SK-MEL-5 (cell line): Measurements from ENCODE around the gene GPAM. TPM values are rescaled to one million over a fixed set of nuclear protein-coding genes. Genes with fewer than 3 reads are reported as not detected.
"Not testable (repeated sequence)": the region's sequence is repeated elsewhere in the genome, so short reads cannot be mapped to it uniquely, and the experiment has no call there.

Experiments
- DNase-seq: peaks from one replicate; pipeline ENCODE4 v3.0.0-alpha.2; 2016; ENCODE audit warnings: low read depth, low spot score
- in situ Hi-C: cut with HindIII; loops from 2 replicates; pipeline ENCODE4 v1.10.0; 2016; ENCODE audit warnings: low sequenced_read_pairs, high pct_unique_total_duplicates, low pct_unique_long_range_greater_than_20kb
- polyA plus RNA-seq, 2 experiments: library from polyadenylated mRNA; depleted of rRNA; stranded (reverse); fragments of >200 nt; gene quantifications; 2 replicates each; pipeline ENCODE4 v1.2.3, GENCODE V29; 2015
- total RNA-seq: library from RNA; depleted of rRNA; stranded (reverse); fragments of >200 nt; shearing (Covaris generic); gene quantifications from 2 replicates; pipeline ENCODE4 v1.2.3, GENCODE V29; 2014; rRNA removed

GPAM gene, protein sequence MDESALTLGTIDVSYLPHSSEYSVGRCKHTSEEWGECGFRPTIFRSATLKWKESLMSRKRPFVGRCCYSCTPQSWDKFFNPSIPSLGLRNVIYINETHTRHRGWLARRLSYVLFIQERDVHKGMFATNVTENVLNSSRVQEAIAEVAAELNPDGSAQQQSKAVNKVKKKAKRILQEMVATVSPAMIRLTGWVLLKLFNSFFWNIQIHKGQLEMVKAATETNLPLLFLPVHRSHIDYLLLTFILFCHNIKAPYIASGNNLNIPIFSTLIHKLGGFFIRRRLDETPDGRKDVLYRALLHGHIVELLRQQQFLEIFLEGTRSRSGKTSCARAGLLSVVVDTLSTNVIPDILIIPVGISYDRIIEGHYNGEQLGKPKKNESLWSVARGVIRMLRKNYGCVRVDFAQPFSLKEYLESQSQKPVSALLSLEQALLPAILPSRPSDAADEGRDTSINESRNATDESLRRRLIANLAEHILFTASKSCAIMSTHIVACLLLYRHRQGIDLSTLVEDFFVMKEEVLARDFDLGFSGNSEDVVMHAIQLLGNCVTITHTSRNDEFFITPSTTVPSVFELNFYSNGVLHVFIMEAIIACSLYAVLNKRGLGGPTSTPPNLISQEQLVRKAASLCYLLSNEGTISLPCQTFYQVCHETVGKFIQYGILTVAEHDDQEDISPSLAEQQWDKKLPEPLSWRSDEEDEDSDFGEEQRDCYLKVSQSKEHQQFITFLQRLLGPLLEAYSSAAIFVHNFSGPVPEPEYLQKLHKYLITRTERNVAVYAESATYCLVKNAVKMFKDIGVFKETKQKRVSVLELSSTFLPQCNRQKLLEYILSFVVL
- 17.6 and 17.8 TPM in 2 replicates for total RNA-seq
- polyA plus RNA-seq (2015; cell fraction: cytosol; rRNA removed), result 8.3 and 10.0 TPM in 2 replicates
- 27.3 and 27.4 TPM in 2 replicates for polyA plus RNA-seq (2015; cell fraction: nucleus; rRNA removed)

DNA sequence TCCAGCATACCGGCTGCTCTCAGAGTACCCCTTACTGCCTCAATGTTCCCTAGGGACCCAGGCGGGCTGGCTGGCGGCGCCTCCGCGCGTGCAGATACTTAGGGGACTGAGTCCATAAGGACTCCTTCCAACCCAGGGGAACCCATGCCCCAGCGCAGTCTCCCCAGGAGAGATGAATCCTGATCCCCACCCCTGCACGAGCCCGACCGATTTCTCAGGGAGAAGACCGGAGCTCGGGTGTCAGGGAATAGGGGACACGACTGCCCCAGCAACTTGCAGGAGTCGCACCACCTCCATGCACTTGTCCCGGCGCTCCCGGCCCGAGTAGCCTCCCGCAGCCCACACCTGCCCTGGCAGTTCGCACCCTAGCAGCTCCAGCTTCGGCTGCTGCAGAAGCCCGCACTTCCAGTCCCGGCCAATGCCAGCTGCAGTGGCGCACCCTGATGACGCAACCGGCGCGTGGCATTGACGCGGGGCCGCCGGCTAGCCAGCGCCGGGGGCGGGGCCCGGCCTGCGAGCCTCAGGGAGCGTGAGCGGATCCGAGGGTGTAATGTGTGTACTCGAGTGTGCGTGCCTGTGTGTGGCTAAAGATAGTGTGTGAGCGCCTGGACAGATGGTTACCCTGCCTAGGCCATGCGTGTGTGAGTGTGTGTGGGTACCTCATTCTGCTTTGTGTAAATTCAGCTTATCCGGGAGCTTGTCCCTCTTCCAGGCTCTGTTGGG is at the start of gene GPAM:
Gene GPAM (minus strand): TSS at position 437 of the 723 bp plus-strand sequence. CDS start 1,981 bp downstream, outside the sequence.
- in situ Hi-C loops, result no loop called here
- peak; percentile 82 for DNase-seq

DNA sequence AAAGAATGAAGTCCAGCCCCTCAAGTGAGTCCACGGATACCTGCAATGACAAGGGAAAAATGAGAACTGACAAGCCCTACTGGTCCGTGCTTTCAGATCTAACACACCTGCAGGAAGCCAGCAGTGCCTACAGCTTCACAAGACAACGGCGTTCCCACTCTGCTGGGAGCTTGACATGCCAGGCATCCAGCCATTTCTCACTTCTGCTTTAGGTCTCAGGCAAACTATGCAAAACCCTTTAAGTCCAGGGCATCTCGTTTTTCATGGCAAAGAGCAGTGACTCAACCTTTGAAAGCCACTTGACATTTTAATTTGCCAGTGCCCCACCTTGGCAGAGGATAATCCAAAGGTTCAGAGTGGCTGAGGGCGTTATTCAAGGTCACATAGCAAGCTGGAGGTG is 49.1 kb upstream of the GPAM start:
- in situ Hi-C loops, result no loop called here
- no peak for DNase-seq

DNA sequence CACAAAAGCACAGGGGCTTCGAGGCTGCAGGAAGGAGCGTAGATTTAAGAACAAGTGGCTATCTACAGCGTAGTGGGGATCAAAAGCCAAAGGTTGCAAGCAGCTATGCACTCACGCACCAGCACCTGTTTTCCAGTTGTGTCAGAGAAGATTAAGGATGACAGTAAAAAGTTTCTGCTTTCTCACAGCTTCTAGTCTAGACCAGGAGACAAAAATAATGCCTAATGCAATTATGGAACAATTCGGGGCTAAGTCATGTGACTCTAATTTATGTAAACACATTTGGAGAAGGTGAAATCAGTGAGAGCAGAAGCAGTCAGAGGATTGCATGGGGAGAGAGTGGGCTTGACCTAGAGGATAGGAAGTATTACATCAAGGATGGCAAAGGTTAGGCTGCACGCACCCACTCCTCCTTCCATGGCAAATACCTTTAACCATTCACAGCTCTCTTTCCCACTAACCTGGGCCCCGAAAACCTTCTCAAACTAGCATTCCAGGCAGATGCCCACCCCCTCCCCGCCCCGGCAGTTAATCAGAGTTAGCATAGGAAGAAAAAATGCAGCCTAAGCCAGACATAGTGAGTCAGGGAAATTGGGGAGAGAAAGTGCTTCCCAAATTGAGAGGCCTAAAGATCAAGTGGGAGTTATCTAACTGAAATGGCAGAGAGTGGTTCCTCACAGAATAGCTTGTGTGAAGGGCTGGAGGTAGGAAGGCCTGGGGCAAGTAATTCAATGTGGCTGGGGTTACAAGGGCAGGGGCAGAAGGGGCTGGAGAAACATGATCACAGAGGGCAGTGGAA is 48.2 kb upstream of the GPAM start:
- in situ Hi-C loops, result no loop called here

DNA sequence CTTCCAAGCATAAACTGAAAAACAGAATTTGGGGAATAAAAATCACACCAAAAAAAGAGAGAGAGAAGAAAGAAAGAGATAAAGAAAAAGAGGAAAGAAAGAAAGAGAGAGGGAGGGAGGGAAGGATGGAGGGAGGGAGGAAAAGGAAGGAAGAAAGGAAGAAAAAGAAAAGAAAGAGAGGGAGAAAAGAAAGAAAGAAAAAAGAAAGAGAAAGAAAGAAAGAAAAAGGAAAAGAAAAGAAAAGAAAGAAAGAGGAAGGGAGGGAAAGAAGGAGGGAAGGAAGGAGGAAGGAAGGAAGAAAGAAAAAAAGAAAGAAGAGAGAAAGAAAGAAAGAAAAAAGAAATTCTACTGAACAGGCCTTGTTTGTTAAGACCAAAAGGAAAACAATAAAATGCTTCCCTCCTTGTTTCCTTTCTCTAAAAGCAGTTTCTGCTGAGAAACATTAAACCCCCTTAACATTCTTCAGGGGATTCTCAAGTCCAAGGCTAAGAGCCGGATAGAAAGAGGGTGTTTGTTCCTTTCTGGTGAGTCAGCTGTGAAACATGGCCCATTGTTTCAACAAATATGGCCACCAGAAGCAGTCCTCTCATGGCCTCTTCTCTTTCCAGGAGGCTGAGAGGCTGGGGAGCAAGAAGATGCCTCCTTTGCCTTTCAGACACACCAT is 46.9 kb upstream of the GPAM start:
- in situ Hi-C loops, result no loop called here
- peak; percentile 58 for DNase-seq

More for the DNA sequence above, 48.2 kb upstream of the GPAM start:
- DNase-seq, result no peak

DNA sequence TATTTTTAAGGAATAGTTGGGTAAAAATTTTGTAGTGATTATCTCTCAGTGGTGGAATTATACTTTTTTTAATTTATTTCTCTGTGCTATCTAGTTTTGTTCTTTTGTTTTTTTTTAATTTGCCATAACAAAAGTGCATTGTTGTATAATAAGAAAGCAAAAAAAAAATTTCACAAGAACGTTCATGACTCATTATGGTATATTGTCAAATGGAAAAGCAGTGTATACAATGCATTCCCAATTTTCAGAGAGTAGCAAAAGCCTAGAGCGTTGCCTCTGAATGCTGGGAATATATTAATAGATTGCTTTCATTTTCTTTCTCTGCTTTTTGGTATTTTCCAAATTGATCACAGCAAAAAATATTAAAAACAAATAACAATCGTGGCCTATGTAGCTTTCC is 46.3 kb upstream of the GPAM start:
- in situ Hi-C loops, result no loop called here
- peak; percentile 6 for DNase-seq

DNA sequence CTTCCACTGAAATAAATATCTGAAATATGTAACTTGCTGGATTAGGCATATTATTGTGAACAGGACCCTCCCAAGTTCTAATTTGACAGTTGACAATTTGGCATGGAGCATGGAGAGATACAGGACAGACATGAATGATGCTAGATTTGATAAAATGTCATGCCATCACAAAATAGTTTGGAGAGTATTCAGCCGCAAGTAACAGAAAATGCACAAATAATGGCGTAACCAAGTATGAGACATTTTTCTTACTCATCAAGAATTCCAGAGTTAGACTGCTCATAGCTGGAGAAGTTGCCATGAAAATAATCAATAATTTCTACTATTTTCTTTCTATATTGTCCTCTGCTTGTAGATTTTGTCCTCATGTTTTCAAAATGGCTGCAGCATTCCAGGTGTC is 45.5 kb upstream of the GPAM start:
- DNase-seq, result no peak
- in situ Hi-C loops, result no loop called here

DNA sequence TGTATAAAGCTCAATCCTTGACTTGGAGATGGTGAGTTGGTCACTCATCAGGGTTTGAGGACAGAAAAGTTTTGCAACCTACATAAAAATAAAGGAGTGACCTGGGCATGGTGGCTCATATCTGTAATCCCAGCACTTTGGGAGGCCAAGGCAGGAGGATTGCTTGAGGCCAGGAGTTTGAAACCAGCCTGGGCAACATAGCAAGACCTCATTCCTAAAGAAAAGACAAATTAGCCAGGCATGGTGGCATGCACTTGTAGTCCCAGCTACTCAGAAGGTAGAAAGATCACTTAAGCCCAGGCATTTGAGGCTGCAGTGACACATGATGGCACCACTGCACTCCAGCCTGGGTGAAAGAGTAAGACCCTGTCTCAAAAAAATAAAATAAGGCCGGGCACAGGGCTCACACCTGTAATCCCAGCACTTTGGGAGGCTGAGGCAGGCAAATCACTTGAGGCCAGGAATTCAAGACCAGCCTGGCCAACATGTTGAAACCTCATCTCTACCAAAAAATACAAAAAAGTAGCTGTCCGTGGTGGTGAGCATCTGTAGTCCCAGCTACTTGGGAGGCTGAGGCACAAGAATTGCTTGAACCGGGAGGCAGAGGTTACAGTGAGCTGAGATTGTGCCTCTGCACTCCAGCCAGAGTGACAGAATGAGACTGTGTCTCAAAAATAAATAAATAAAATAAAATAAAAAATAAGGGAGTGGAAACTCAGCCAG is 45.0 kb upstream of the GPAM start:
- DNase-seq, in situ Hi-C loops: not testable (repeated sequence)

DNA sequence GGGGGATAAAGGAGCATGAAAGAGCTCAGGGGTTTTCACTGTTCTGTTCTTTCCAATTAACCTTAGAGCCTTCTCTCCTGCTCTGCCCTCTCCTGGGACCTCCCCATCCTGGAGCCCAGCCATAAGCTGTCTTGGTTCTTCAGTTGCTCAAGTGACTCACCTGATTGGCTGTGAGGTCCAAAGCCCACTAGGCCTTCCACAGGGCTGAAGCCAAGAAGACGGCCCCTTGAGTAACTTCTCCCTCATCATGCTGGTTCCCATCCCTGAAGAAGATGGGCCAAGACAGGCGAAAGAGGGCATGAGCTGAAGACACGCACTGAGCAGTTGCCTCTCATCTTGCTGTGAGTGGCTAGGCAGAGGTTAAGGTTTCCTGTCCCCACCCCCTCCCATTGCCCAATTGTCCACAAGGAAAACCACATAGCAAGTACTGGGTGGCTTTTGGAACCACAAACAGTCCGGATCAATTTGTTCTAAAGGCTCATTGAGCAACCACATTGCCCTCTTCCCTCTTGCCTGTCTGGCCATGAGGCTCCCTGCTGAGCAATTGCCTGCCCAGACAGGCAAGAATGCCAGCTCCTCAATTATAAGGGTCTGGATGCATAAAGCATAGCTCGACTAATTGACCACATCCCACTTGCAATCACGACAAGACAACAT is 43.9 kb upstream of the GPAM start:
- DNase-seq, result peak; percentile 1
- in situ Hi-C loops, result no loop called here

DNA sequence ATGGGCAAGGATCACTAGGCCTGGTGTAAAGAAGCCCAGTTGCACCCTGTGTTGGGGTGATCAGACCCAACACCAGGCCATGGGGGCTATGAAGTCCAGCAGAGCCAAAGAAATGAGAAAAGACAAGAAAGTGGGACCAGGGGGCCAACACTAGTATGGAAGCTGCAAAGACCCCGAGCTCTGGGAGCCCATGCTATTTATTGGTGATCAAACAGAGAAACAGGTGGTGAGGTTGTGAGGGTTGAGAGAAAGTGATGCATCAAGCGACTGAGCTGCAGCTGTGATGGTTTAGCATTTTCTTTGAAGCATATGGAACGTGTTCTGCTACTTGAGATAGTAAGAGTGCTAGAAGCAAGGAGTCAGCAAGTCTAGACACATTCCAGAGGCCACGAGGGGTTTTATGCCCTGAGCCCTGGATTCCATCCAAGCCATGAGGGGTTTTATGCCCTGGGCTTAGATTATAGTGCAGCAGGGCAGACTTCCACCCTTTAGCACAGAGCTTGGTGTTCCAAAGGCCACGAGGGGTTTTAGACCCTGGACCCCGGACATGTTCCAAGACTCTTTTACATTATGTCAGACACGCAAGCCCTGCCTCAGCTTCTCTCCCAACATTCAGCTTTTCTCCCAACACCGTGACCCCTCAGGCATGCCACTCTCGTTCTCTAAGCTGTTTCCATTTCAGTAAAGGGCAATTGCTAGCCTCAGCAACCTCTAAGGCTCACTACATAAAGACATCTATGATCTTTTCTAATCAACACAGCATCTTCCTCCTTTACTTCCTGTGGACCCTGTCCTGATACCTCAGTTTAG is 43.1 kb upstream of the GPAM start:
- no peak for DNase-seq
- in situ Hi-C loops, result no loop called here

DNA sequence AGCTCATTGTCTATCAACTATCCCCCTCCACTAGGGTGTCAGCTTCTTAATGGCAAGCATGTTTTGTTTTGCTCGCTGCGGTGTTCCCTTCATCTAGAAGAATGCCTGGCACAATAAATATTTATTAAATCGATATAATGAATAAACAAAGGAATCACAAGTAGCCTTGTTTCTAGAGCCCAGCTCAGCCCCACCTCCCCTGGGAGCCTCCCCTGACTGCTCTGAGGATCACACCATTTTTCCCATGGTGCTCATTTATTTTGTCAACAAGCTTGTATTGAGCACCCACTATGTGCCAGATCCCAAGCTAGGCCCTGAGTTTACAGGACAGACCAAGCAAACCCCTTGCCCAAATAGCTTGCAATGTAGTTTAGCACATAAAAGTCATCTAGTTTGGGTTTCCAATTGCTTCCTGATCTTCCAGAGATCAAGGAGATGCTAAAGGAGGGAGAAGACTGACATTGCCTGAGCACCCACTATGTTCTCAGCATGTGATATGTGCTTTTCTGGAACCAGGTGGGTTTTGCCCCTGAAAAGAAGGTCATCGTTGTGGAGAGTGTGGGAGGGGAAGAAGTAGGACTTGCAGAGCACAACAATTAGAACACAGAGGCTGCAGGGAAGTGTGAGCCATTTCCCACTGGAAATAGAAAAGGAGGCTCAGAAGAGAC is 42.3 kb upstream of the GPAM start:
- in situ Hi-C loops, result no loop called here

DNA sequence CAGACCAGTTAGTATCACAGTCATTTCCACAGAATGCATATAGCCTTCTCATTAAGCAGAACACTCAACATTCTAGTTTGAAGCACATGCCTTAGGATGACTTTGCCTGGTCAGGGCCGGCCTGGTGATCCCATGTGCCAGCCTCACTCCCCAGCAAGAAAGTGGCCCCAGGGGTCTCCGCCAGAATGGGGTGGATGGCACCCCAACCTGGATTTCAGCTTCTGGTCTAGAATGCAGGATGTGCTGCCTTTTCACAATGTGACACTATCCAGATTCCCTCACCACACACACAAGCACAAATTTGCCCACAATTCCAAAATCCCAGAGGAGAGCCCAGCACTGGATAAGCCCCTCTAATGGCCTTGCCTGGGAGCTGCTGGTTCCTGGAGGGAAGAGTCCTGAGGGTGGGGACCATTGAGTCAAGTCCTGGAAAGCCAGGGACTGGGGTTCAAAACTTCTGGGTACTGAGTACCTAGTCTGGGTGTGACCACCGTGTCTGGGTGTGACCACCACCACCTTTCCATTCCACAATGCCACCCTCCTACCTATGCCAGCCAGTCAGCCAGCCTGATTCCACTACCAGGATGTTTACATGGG is 41.5 kb upstream of the GPAM start:
- DNase-seq, result no peak
- in situ Hi-C loops, result no loop called here

More for the DNA sequence above, 42.3 kb upstream of the GPAM start:
- no peak for DNase-seq

DNA sequence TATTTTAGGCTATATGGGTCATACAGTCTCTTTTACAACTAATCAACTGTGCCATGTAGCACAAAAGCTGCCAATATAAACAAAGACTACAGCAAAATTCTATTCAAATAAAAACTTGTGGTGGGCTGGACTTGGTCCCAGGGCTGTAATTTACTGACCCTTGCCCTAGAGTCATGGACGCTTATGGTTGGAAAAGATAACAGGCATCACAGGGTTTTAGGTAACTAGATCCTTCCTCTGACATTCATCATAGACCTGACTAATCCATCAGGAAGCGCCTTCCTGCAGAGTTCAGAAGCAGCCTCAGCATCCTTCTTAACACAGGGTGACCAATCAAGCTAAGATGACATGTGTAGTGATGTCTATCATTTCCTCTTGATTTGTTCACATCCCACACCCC is 40.2 kb upstream of the GPAM start:
- in situ Hi-C loops, result no loop called here

DNA sequence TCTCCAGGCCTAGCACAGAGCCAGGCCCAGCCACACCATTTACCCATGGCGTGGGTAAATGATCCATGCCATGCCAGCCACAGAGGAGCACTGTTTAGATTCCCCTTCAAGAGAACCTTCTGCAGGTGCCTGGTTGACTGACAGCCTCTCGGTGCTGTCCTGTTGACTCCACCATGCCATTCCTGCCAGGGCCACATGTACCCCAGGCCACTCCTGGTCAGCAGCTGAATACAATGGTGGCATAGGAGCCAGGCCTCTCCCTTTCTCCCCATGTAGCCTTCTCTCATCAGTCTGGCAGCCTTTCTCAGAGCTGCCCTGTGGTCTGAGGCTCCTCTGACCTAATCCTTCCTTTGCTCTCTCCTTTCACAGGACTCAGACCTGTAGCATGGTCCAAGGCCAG is 39.2 kb upstream of the GPAM start:
- DNase-seq, result no peak
- in situ Hi-C loops, result no loop called here

More for the DNA sequence above, 40.2 kb upstream of the GPAM start:
- DNase-seq, result no peak

DNA sequence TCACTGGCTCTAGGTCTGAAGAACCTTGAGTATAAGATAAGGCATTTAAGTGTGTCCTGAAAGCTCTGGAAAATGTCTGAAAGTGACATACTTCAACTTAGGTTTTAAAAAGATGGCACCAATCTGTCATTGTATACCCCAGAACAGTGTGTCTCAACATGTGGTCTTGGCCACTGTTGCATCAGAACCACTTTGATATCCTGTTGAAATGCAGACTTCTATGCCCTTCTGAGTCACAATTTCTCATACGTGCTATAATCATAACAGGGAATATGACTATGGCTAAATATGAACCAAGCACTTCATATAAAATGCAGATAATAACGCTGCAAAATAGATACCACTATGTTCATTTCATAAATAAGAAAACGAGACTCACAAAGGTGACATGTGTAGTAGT is 38.0 kb upstream of the GPAM start:
- in situ Hi-C loops, result no loop called here
- DNase-seq, result no peak
